Right lobe of liver (tissue), 4 donors: Measurements from ENCODE around the gene SLC11A1.

ENCODE experiments used
- POLR2A ChIP-seq: fragments of 450-650 bp; IDR thresholded peaks from one replicate; pipeline ENCODE4 v1.6.1; 2017; ENCODE audit warnings: antibody characterized with exemption, mild to moderate bottlenecking
- TF ChIP-seq, protein P1 (sequence below), 4 donors: fragments of 200-600 bp in 3 of 4; fragments of 450-650 bp in 1 of 4; IDR thresholded peaks; one replicate each; pipeline versions ENCODE4 v1.5.1 to v1.8.0; 2016 to 2022; ENCODE audit warnings: antibody characterized with exemption in 4 of 4, mild to moderate bottlenecking in 2 of 4
- donor health status: DM: no; HTN: no; CAD: no.
- donor health status: DM: no; HTN: no; CAD: no.
- donor health status: DM: no; HTN: yes; CAD: no.

DNA sequence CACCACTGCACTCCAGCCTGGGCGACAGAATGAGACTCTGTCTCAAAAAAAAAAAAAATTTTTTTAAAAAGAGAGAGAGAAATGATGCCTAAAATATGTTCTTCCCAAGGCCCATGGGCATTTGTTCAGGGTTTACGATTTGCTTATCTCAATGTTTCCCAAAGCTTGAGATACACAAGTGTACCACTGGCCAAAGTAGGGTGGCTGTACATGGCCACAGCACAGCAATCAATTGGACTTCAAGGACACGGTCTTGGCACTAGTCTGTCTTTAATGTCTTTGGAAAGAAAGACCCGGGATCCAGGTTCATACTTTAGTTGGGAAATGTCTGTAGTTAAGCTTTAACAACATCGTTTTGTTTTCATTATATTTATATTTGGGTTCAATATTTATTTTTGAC is 34.9 kb upstream of the SLC11A1 start:
- TF ChIP-seq POLR2A, result no peak
- TF ChIP-seq, protein P1, sequence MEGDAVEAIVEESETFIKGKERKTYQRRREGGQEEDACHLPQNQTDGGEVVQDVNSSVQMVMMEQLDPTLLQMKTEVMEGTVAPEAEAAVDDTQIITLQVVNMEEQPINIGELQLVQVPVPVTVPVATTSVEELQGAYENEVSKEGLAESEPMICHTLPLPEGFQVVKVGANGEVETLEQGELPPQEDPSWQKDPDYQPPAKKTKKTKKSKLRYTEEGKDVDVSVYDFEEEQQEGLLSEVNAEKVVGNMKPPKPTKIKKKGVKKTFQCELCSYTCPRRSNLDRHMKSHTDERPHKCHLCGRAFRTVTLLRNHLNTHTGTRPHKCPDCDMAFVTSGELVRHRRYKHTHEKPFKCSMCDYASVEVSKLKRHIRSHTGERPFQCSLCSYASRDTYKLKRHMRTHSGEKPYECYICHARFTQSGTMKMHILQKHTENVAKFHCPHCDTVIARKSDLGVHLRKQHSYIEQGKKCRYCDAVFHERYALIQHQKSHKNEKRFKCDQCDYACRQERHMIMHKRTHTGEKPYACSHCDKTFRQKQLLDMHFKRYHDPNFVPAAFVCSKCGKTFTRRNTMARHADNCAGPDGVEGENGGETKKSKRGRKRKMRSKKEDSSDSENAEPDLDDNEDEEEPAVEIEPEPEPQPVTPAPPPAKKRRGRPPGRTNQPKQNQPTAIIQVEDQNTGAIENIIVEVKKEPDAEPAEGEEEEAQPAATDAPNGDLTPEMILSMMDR (IDR thresholded peaks at IDR 0.05), result no peak
